H1 (cell line): ENCODE results near the gene GRAP. TPM values are rescaled to one million over a fixed set of nuclear protein-coding genes. Genes with fewer than 3 reads are reported as not detected.

ENCODE experiments used
- CTCF ChIA-PET: fragments of 300-600 bp; sonication (Branson Sonifier 250); formaldehyde crosslinking; loops from one replicate; lab custom pipeline; 2021; ENCODE audit not compliant: partially characterized antibody; lab: Charles Lee
- POLR2A ChIA-PET: fragments of 300-600 bp; sonication (Branson Sonifier 250); formaldehyde crosslinking; loops from one replicate; lab custom pipeline; 2021; ENCODE audit warnings: inconsistent platforms; ENCODE audit not compliant: partially characterized antibody; lab: Charles Lee
- DNase-seq, 2 experiments: peaks; one replicate each; pipeline versions ENCODE4 v3.0.0 to v3.0.0-alpha.2; 2010 to 2022; ENCODE audit warnings: low spot score in 2 of 2, low read depth in 1 of 2, mixed read lengths in 1 of 2
- FAIRE-seq: peaks from 2 replicates; lab custom pipeline; 2011; peaks lifted over from hg19 to GRCh38; lab: Jason Lieb, UNC
- H2AFZ ChIP-seq: 2 replicates; pipeline ENCODE4 v1.8.1; 2012; ENCODE audit warnings: low read length, inconsistent platforms
- H2AK5ac ChIP-seq: 2 replicates; pipeline ENCODE4 v1.6.1; 2013; ENCODE audit warnings: low read depth, low read length
- H2BK120ac ChIP-seq: replicated peaks from 2 replicates; pipeline ENCODE3; 2013; ENCODE audit warnings: low read depth, low read length, inconsistent platforms
- H2BK12ac ChIP-seq: 2 replicates; pipeline ENCODE4 v1.6.1; 2013; ENCODE audit warnings: low read depth, low read length
- H2BK15ac ChIP-seq: 2 replicates; pipeline ENCODE4 v1.6.1; 2013; ENCODE audit warnings: low read length
- H2BK20ac ChIP-seq: 2 replicates; pipeline ENCODE4 v1.6.1; 2013; ENCODE audit warnings: low read length
- H2BK5ac ChIP-seq: 2 replicates; pipeline ENCODE4 v1.6.1; 2013; ENCODE audit warnings: low read depth, low read length
- H3K14ac ChIP-seq: 2 replicates; pipeline ENCODE4 v1.6.1; 2013; ENCODE audit warnings: inconsistent platforms; ENCODE audit not compliant: insufficient read length
- H3K18ac ChIP-seq: 2 replicates; pipeline ENCODE4 v1.6.1; 2013; ENCODE audit warnings: low read length; ENCODE audit errors: extremely low read depth
- H3K23ac ChIP-seq: 2 replicates; pipeline ENCODE4 v1.6.1; 2013; ENCODE audit warnings: inconsistent platforms; ENCODE audit not compliant: insufficient read length
- H3K23me2 ChIP-seq: 2 replicates; pipeline ENCODE4 v1.6.1; 2013; ENCODE audit warnings: low read depth, low read length
- H3K27ac ChIP-seq: 2 replicates; pipeline ENCODE4 v1.6.1; 2011; ENCODE audit warnings: low read depth, low read length, inconsistent platforms
- H3K27me3 ChIP-seq, 4 experiments: replicated peaks in 1 of 4; 1 replicate in 1 of 4; 2 replicates in 3 of 4; pipeline versions ENCODE4 v1.6.1 to v1.8.1; 2011 to 2013; ENCODE audit warnings: low read length in 3 of 4, mild to moderate bottlenecking in 3 of 4, inconsistent platforms in 2 of 4, mixed read lengths in 2 of 4, moderate library complexity in 1 of 4; ENCODE audit not compliant: control insufficient read depth in 3 of 4, insufficient read depth in 3 of 4; ENCODE audit errors: extremely low read depth in 1 of 4
- H3K36me3 ChIP-seq, 4 experiments: 2 replicates each; pipeline versions ENCODE4 v1.6.1 to v1.8.1; 2011 to 2013; ENCODE audit warnings: mild to moderate bottlenecking in 4 of 4, low read length in 3 of 4, moderate library complexity in 2 of 4, control low read depth in 1 of 4, inconsistent platforms in 1 of 4; ENCODE audit not compliant: insufficient read depth in 4 of 4, control insufficient read depth in 2 of 4
- H3K4ac ChIP-seq: replicated peaks from 2 replicates; pipeline ENCODE3; 2013; ENCODE audit warnings: low read length, low read depth, mixed read lengths, inconsistent platforms; ENCODE audit not compliant: insufficient read length
- H3K4me1 ChIP-seq, 4 experiments: replicated peaks in 1 of 4; 1 replicate in 1 of 4; 2 replicates in 3 of 4; pipeline versions ENCODE4 v1.6.1 to v1.8.1; 2011 to 2013; ENCODE audit warnings: low read length in 3 of 4, inconsistent platforms in 2 of 4, mixed read lengths in 1 of 4; ENCODE audit not compliant: insufficient read depth in 4 of 4, control insufficient read depth in 3 of 4
- H3K4me2 ChIP-seq, 2 experiments: 2 replicates each; pipeline versions ENCODE4 v1.6.1 to v1.8.1; 2011 to 2013; ENCODE audit warnings: low read depth in 2 of 2, low read length in 2 of 2, control low read depth in 1 of 2, inconsistent platforms in 1 of 2, mild to moderate bottlenecking in 1 of 2; ENCODE audit not compliant: insufficient read depth in 1 of 2
- H3K4me3 ChIP-seq, 4 experiments: fragments of 200-600, 300-600 bp in 1 of 4; sonication (generic), shearing (Covaris generic), sonication (Bioruptor Twin) in 1 of 4; 2 replicates each; pipeline versions ENCODE4 v1.5.1 to v1.8.1; 2011 to 2016; ENCODE audit warnings: low read length in 4 of 4, low read depth in 3 of 4, control low read depth in 2 of 4, inconsistent platforms in 2 of 4, mild to moderate bottlenecking in 2 of 4, mixed read lengths in 1 of 4, moderate library complexity in 1 of 4; ENCODE audit not compliant: insufficient read depth in 2 of 4; ENCODE audit errors: extremely low read depth in 1 of 4
- H3K56ac ChIP-seq: replicated peaks from 2 replicates; pipeline ENCODE3; 2013; ENCODE audit warnings: low read depth, mild to moderate bottlenecking, mixed read lengths, low read length, inconsistent platforms; ENCODE audit not compliant: insufficient read length
- H3K79me1 ChIP-seq: 2 replicates; pipeline ENCODE4 v1.6.1; 2013; ENCODE audit warnings: low read depth, low read length, control low read depth
- H3K79me2 ChIP-seq, 2 experiments: 2 replicates each; pipeline versions ENCODE4 v1.6.1 to v1.8.1; 2012 to 2013; ENCODE audit warnings: low read length in 2 of 2, mild to moderate bottlenecking in 2 of 2, inconsistent platforms in 1 of 2; ENCODE audit not compliant: insufficient read depth in 2 of 2, control insufficient read depth in 1 of 2
- H3K9ac ChIP-seq, 4 experiments: replicated peaks in 1 of 4; 1 replicate in 1 of 4; 2 replicates in 3 of 4; pipeline versions ENCODE4 v1.6.1 to v1.8.1; 2011 to 2013; ENCODE audit warnings: low read depth in 3 of 4, low read length in 3 of 4, control low read depth in 2 of 4, mild to moderate bottlenecking in 2 of 4, moderate library complexity in 2 of 4, inconsistent platforms in 1 of 4; ENCODE audit errors: extremely low read depth in 1 of 4
- H3K9me3 ChIP-seq, 2 experiments: 2 replicates each; pipeline versions ENCODE4 v1.6.1 to v1.8.1; 2012 to 2013; ENCODE audit warnings: mild to moderate bottlenecking in 2 of 2, moderate library complexity in 2 of 2, control low read depth in 1 of 2, inconsistent platforms in 1 of 2, low read depth in 1 of 2, low read length in 1 of 2, mixed read lengths in 1 of 2; ENCODE audit not compliant: insufficient read depth in 2 of 2
- H4K20me1 ChIP-seq, 2 experiments: replicated peaks in 1 of 2; 2 replicates each; pipeline versions ENCODE3 to v1.8.1; 2011 to 2013; ENCODE audit warnings: inconsistent platforms in 2 of 2, low read length in 2 of 2, mild to moderate bottlenecking in 1 of 2; ENCODE audit not compliant: insufficient read depth in 2 of 2, control insufficient read depth in 1 of 2
- H4K5ac ChIP-seq: 2 replicates; pipeline ENCODE4 v1.6.1; 2013; ENCODE audit warnings: low read length, low read depth, mixed read lengths, inconsistent platforms; ENCODE audit not compliant: insufficient read length
- H4K8ac ChIP-seq: 2 replicates; pipeline ENCODE4 v1.8.0; 2013; ENCODE audit warnings: mild to moderate bottlenecking, moderate library complexity, low read length, inconsistent platforms; ENCODE audit not compliant: insufficient read depth; ENCODE audit errors: extremely low read depth
- H4K91ac ChIP-seq: replicated peaks from 2 replicates; pipeline ENCODE3; 2013; ENCODE audit warnings: low read length, mixed read lengths, inconsistent platforms; ENCODE audit not compliant: insufficient read length
- ASH2L ChIP-seq: fragments of 200-600, 300-600 bp; sonication (generic); IDR thresholded peaks from one replicate; pipeline ENCODE4 v1.7.1; 2017; ENCODE audit warnings: low read length
- CBX8 ChIP-seq: fragments of 300-800, 300-1000 bp; sonication (generic); IDR thresholded peaks from 2 replicates; pipeline ENCODE4 v1.7.1; 2016; ENCODE audit warnings: low read depth, low read length, borderline replicate concordance
- POLR2A ChIP-seq, 2 experiments: IDR thresholded peaks; 1 replicate in 1 of 2; 2 replicates in 1 of 2; pipeline ENCODE4 v1.6.1; 2011; ENCODE audit warnings: low read depth in 2 of 2, low read length in 2 of 2, mild to moderate bottlenecking in 2 of 2; ENCODE audit errors: control extremely low read depth in 1 of 2
- TAF7 ChIP-seq: optimal IDR thresholded peaks from 2 replicates; pipeline ENCODE3; 2011; ENCODE audit warnings: low read depth, mild to moderate bottlenecking, inconsistent platforms, low read length, moderate library complexity, borderline replicate concordance
- WGBS, 2 experiments: shearing (Covaris generic) in 1 of 2; methylation state at CpG; one replicate each; pipeline versions ENCODE4 v1.1.6 to v1.1.7; 2013 to 2015; ENCODE audit warnings: low lambda C conversion rate in 2 of 2, mixed read lengths in 2 of 2, inconsistent platforms in 1 of 2, low coverage in 1 of 2, missing lambda C conversion rate in 1 of 2; ENCODE audit not compliant: insufficient replicate concordance in 2 of 2, insufficient coverage in 1 of 2, insufficient read length in 1 of 2; ENCODE audit errors: extremely low coverage in 1 of 2, missing lambda C conversion rate in 1 of 2; 5-methylcytosine and 5-hydroxymethylcytosine counted together
- polyA plus RNA-seq, 7 experiments: library from polyadenylated mRNA; depleted of rRNA in 3 of 7; stranded (reverse) in 5 of 7; unstranded in 2 of 7; fragments of >200 nt in 5 of 7; fragments of 200-250 nt in 2 of 7; gene quantifications; 1 replicate in 5 of 7; 2 replicates in 1 of 7; 4 replicates in 1 of 7; pipeline versions ENCODE4 v1.2.1 to v1.2.3, GENCODE V29; 2011 to 2013; ENCODE audit warnings: missing spikeins in 2 of 7, mixed read lengths in 2 of 7
- total RNA-seq: library from RNA; stranded (reverse); fragmentation: NEBNext Ultra II Directional; extraction: Animal tissue kit (Norgen Biotek cat#: 25700); gene quantifications from 2 replicates; pipeline ENCODE4 v1.2.1, GENCODE V29; 2021

GRAP gene
- total and polyA plus RNA-seq, 2 of the 8 experiments (the other 6 are each of a cell fraction or from before 2014, with no cell fraction given), result 0.18 to 0.24 TPM

GRCh38 chr17:19003543-19004420 is 43.0 kb downstream of the GRAP start:
- H3K27me3 ChIP-seq, result no peaks in the 10 kb centered on the region
- H3K36me3 ChIP-seq, result peaks cover 2 to 22% (median 6%) of the 10 kb centered on the region in 4 experiments; a peak in 6 of 8 replicates
- peak overlapping the region; percentile 37 for H3K56ac ChIP-seq
- no peak overlapping the region for H2AK5ac ChIP-seq
- H4K20me1 ChIP-seq, result peaks cover 16 to 25% of the 10 kb centered on the region in 2 experiments
- peaks cover 30% of the 10 kb centered on the region for H3K79me1 ChIP-seq
- 0 out of 2 replicates have a peak overlapping the region, but pooled peaks have one; percentile 50 for H2BK12ac ChIP-seq
- no peak overlapping the region for H3K14ac ChIP-seq
- no peak overlapping the region for H2BK20ac ChIP-seq
- H3K9ac ChIP-seq, result peak overlapping the region; percentile 45 to 75 (median 66); a peak in 6 of 7 replicates
- peak overlapping the region; percentile 75 for H2BK5ac ChIP-seq
- CTCF ChIA-PET, result interaction anchor here (0.6 to 1.3 kb wide), 3 partner anchors 10 to 227 kb away, joined by 3 to 4 read pairs (median 3); no protein-coding TSS in a partner anchor
- H3K27ac ChIP-seq, result no peak overlapping the region; the same call in 1 of the 2 replicates
- no peak overlapping the region for H2BK15ac ChIP-seq
- peaks cover 0 to 47% of the 10 kb centered on the region in 2 experiments; a peak in 2 of 4 replicates for H3K79me2 ChIP-seq
- H3K23me2 ChIP-seq, result peaks cover 10% of the 10 kb centered on the region
- WGBS, 2 experiments, result 18% methylated on average over 31 of the region's 73 CpGs; no CpG with 5 or more reads in 1 of the 2 experiments
- no peak overlapping the region for H2AFZ ChIP-seq
- H4K8ac ChIP-seq, result peak overlapping the region; percentile 92
- H3K9me3 ChIP-seq, result peaks cover 0 to 6% of the 10 kb centered on the region in 2 experiments; a peak in 2 of 4 replicates
- H3K4ac ChIP-seq, result no peak overlapping the region
- DNase-seq (peak in 1 of 2 experiments; percentile 76), FAIRE-seq (no peak)
- H2BK120ac ChIP-seq, result no peak overlapping the region
- H3K23ac ChIP-seq, result no peak overlapping the region
- peak overlapping the region; percentile 84 for H4K91ac ChIP-seq
- H3K4me3 ChIP-seq, result peak overlapping the region; percentile 54 to 92 (median 82)
- POLR2A ChIA-PET, result interaction anchor here (0.7 to 4.1 kb wide), 9 partner anchors 8 to 28 kb away, joined by 3 to 21 read pairs (median 3); no protein-coding TSS in a partner anchor
- peak overlapping the region; percentile 75 for H4K5ac ChIP-seq
- TF ChIP-seq CBX8 (no peak), POLR2A (IDR thresholded peaks at IDR 0.05; ENCODE audit: control extremely low read depth in 1 of 2, low read depth in 2 of 2, low read length in 2 of 2) (peak in 1 of 2 experiments; percentile 65; a peak in 1 of 3 replicates), TAF7 (peak; percentile 26), ASH2L (peak; percentile 16)
- TF ChIP-seq, all 59 proteins: peak for 3
- peak overlapping the region; percentile 95 for H3K18ac ChIP-seq
- H3K4me2 ChIP-seq, result peak overlapping the region; percentile 97
- peaks cover 0 to 23% (median 18%) of the 10 kb centered on the region in 4 experiments; a peak in 6 of 7 replicates for H3K4me1 ChIP-seq
